Measurements from ENCODE around the gene LGALS4.
"Not testable (repeated sequence)": the region's sequence is repeated elsewhere in the genome, so short reads cannot be mapped to it uniquely, and the experiment has no call there.

LGALS4 gene, protein sequence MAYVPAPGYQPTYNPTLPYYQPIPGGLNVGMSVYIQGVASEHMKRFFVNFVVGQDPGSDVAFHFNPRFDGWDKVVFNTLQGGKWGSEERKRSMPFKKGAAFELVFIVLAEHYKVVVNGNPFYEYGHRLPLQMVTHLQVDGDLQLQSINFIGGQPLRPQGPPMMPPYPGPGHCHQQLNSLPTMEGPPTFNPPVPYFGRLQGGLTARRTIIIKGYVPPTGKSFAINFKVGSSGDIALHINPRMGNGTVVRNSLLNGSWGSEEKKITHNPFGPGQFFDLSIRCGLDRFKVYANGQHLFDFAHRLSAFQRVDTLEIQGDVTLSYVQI

DNA sequence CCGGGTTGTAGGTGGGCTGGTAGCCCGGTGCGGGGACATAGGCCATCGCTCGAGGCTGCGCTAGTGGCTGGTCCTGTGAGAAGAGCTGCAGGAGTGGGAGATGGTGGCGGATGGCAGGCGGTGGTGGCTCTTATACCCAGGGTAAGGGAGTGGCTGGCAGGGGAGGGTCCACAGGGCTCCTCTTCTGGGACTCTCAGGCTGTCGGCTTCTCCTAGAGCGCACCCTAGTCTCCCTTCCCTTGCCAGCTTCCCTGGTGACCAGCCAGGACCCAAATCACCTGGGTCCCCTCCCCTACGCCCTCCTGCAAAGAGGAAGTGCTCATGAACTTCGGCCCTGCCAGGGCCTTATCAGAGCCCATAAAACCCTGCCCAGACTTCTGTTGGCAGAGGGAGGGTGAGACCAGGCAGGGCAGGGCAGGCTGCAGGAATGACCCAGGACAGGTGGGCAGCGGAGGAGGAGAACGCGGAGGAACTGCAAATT lies at the start of gene LGALS4:
Gene LGALS4, minus strand, starts transcription at position 105 of the 480 bp plus-strand sequence. Its CDS starts 59 bp downstream, at position 46.
- Histone ChIP-seq H3K36me3 (ENCODE audit: control insufficient read depth in 2 of 2, insufficient read depth in 2 of 2, low read length in 2 of 2) (peaks cover 23 to 26% of the 10 kb centered on the region in 2 donors), H3K27me3 (ENCODE audit: control insufficient read depth in 1 of 2, insufficient read depth in 2 of 2, low read length in 2 of 2) (no peaks in the 10 kb centered on the region), H3K4me3 (ENCODE audit: low read length in 2 of 2) (no peak within 1 kb of the TSS), H3K9ac (ENCODE audit: low read length in 2 of 2) (no peak within 1 kb of the TSS), H3K4me1 (ENCODE audit: control insufficient read depth, insufficient read depth, low read length) (no peaks in the 10 kb centered on the region), H3K9me3 (ENCODE audit: control insufficient read depth in 2 of 2, low read length in 2 of 2) (no peaks in the 10 kb centered on the region), H3K27ac (ENCODE audit: low read length) (no peak within 1 kb of the TSS)

DNA sequence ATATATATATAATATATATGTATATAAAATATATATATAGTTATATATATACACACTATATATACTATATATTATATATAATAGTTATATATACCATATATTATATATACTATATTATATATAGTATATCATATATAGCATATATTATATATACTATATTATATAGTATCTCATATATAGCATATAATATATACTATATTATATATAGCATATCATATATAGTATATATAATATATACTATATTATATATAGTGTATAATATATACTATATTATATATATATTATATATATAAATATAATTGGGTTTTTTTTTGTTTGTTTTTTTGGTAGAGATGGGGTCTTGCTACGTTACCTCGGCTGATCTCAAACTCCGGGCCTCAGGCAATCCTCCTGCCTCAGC lies 48.6 kb upstream of the LGALS4 start:
- Histone ChIP-seq H3K27ac (ENCODE audit: low read length) (no peak overlapping the region), H3K4me1 (ENCODE audit: control insufficient read depth, insufficient read depth, low read length) (no peaks in the 10 kb centered on the region), H3K9me3 (ENCODE audit: control insufficient read depth in 2 of 2, low read length in 2 of 2) (no peaks in the 10 kb centered on the region), H3K36me3 (ENCODE audit: control insufficient read depth in 2 of 2, insufficient read depth in 2 of 2, low read length in 2 of 2) (no peaks in the 10 kb centered on the region), H3K4me3 (ENCODE audit: low read length in 2 of 2) (no peak overlapping the region), H3K27me3 (ENCODE audit: control insufficient read depth in 1 of 2, insufficient read depth in 2 of 2, low read length in 2 of 2) (no peaks in the 10 kb centered on the region), H3K9ac (ENCODE audit: low read length in 2 of 2) (no peak overlapping the region)

DNA sequence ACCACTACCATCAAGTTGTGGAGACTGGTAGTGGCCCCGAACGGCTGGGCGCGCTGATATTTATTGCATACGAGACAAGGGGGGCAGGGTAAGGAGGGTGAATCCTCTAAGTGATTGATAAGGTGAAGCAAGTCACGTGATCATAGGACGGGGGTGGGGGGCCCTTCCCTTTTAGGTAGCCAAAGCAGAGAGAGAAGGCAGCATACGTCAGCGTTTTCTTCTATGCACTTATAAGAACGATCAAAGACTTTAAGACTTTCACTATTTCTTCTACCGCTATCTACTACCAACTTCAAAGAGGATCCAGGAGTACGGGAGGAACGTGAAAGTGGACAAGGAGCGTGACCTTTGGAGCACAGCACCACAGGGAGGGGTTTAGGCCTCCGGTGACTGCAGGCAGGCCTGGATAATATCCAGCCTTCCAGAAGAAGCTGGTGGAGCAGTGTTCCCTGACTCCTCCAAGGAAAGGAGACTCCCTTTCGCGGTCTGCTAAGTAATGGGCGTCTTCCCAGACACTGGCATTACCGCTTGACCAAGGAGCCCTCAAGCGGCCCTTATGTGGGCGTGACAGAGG lies 47.0 kb upstream of the LGALS4 start:
- not testable (repeated sequence) for H3K4me1 ChIP-seq (ENCODE audit: control insufficient read depth, insufficient read depth, low read length); H3K9ac ChIP-seq (ENCODE audit: low read length in 2 of 2); H3K27ac ChIP-seq (ENCODE audit: low read length); H3K27me3 ChIP-seq (ENCODE audit: control insufficient read depth in 1 of 2, insufficient read depth in 2 of 2, low read length in 2 of 2); H3K36me3 ChIP-seq (ENCODE audit: control insufficient read depth in 2 of 2, insufficient read depth in 2 of 2, low read length in 2 of 2); H3K9me3 ChIP-seq (ENCODE audit: control insufficient read depth in 2 of 2, low read length in 2 of 2)
- peak overlapping the region in 1 of 2 donors; percentile 15 for H3K4me3 ChIP-seq (ENCODE audit: low read length in 2 of 2)

DNA sequence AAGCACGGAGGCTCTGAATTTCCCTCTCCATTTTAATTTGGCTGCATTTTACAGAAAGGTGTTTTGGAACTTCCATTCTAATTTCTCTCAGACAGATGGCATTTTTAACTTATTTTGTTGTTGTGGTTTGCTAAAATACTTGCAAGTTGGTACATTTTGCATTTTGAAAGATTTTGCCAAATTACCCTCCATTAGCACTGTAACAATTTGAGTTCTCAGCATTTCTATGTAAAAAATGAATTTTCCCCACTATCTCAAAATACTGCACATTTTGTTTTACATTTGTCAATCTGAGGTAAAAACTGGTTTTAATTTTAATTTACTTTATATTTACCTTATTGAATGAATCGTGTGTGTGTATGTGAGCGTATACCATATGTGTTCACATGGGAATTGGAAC lies 44.1 kb upstream of the LGALS4 start:
- H3K9ac ChIP-seq (ENCODE audit: low read length in 2 of 2) = no peak overlapping the region
- H3K27me3 ChIP-seq (ENCODE audit: control insufficient read depth in 1 of 2, insufficient read depth in 2 of 2, low read length in 2 of 2) = no peaks in the 10 kb centered on the region
- H3K4me1 ChIP-seq (ENCODE audit: control insufficient read depth, insufficient read depth, low read length) = peaks cover 8% of the 10 kb centered on the region
- H3K9me3 ChIP-seq (ENCODE audit: control insufficient read depth in 2 of 2, low read length in 2 of 2) = no peaks in the 10 kb centered on the region
- no peaks in the 10 kb centered on the region for H3K36me3 ChIP-seq (ENCODE audit: control insufficient read depth in 2 of 2, insufficient read depth in 2 of 2, low read length in 2 of 2)
- no peak overlapping the region for H3K4me3 ChIP-seq (ENCODE audit: low read length in 2 of 2)
- H3K27ac ChIP-seq (ENCODE audit: low read length) = no peak overlapping the region

DNA sequence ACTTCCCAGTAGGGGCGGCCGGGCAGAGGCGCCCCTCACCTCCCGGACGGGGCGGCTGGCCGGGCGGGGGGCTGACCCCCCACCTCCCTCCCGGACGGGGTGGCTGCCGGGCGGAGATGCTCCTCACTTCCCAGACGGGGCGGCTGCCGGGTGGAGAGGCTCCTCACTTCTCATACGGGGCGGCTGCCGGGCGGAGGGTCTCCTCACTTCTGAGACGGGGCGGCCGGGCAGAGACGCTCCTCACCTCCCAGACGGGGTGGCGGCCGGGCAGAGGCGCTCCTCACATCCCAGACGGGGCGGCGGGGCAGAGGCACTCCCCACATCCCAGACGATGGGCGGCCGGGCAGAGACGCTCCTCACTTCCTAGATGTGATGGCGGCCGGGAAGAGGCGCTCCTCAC lies 43.0 kb upstream of the LGALS4 start:
- H3K9me3 ChIP-seq (ENCODE audit: control insufficient read depth in 2 of 2, low read length in 2 of 2); H3K4me3 ChIP-seq (ENCODE audit: low read length in 2 of 2); H3K9ac ChIP-seq (ENCODE audit: low read length in 2 of 2); H3K27me3 ChIP-seq (ENCODE audit: control insufficient read depth in 1 of 2, insufficient read depth in 2 of 2, low read length in 2 of 2); H3K36me3 ChIP-seq (ENCODE audit: control insufficient read depth in 2 of 2, insufficient read depth in 2 of 2, low read length in 2 of 2); H3K27ac ChIP-seq (ENCODE audit: low read length): not testable (repeated sequence)
- peaks cover 16% of the 10 kb centered on the region for H3K4me1 ChIP-seq (ENCODE audit: control insufficient read depth, insufficient read depth, low read length)

DNA sequence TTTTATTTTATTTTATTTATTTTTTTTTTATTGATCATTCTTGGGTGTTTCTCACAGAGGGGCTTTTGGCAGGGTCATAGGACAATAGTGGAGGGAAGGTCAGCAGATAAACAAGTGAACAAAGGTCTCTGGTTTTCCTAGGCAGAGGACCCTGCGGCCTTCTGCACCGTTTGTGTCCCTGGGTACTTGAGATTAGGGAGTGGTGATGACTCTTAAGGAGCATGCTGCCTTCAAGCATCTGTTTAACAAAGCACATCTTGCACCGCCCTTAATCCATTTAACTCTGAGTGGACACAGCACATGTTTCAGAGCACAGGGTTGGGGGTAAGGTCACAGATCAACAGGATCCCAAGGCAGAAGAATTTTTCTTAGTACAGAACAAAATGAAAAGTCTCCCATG lies 42.2 kb upstream of the LGALS4 start:
- not testable (repeated sequence) for H3K27me3 ChIP-seq (ENCODE audit: control insufficient read depth in 1 of 2, insufficient read depth in 2 of 2, low read length in 2 of 2); H3K9ac ChIP-seq (ENCODE audit: low read length in 2 of 2); H3K27ac ChIP-seq (ENCODE audit: low read length)

DNA sequence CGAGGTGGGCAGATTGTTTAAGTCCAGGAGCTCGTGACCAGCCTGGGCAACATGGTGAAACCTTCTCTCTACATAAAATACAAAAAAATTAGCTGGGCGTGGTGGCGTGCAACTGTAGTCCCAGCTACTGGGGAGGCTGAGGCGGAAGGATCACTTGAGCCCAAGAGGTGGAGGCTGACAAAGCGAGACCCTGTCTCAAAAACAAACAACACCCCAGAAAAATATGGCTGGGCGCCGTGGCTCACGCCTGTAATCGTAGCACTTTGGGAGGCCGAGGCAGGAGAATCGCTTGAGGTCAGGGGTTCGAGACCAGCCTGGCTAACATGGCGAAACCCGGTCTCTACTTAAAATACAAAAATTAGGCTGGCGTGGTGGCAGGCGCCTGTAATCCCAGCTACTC lies 40.5 kb upstream of the LGALS4 start:
- Histone ChIP-seq H3K9ac (ENCODE audit: low read length in 2 of 2) (peak overlapping the region in 1 of 2 donors; percentile 95), H3K4me1 (ENCODE audit: control insufficient read depth, insufficient read depth, low read length) (peaks cover 31% of the 10 kb centered on the region), H3K27me3 (ENCODE audit: control insufficient read depth in 1 of 2, insufficient read depth in 2 of 2, low read length in 2 of 2) (no peaks in the 10 kb centered on the region), H3K4me3 (ENCODE audit: low read length in 2 of 2) (peak overlapping the region in 1 of 2 donors; percentile 94), H3K9me3 (ENCODE audit: control insufficient read depth in 2 of 2, low read length in 2 of 2) (no peaks in the 10 kb centered on the region), H3K27ac (ENCODE audit: low read length) (peak overlapping the region; percentile 97), H3K36me3 (ENCODE audit: control insufficient read depth in 2 of 2, insufficient read depth in 2 of 2, low read length in 2 of 2) (no peaks in the 10 kb centered on the region)

More for the DNA sequence above, 42.2 kb upstream of the LGALS4 start:
- not testable (repeated sequence) for H3K4me3 ChIP-seq (ENCODE audit: low read length in 2 of 2); H3K9me3 ChIP-seq (ENCODE audit: control insufficient read depth in 2 of 2, low read length in 2 of 2); H3K36me3 ChIP-seq (ENCODE audit: control insufficient read depth in 2 of 2, insufficient read depth in 2 of 2, low read length in 2 of 2)
- H3K4me1 ChIP-seq (ENCODE audit: control insufficient read depth, insufficient read depth, low read length) = peaks cover 18% of the 10 kb centered on the region

DNA sequence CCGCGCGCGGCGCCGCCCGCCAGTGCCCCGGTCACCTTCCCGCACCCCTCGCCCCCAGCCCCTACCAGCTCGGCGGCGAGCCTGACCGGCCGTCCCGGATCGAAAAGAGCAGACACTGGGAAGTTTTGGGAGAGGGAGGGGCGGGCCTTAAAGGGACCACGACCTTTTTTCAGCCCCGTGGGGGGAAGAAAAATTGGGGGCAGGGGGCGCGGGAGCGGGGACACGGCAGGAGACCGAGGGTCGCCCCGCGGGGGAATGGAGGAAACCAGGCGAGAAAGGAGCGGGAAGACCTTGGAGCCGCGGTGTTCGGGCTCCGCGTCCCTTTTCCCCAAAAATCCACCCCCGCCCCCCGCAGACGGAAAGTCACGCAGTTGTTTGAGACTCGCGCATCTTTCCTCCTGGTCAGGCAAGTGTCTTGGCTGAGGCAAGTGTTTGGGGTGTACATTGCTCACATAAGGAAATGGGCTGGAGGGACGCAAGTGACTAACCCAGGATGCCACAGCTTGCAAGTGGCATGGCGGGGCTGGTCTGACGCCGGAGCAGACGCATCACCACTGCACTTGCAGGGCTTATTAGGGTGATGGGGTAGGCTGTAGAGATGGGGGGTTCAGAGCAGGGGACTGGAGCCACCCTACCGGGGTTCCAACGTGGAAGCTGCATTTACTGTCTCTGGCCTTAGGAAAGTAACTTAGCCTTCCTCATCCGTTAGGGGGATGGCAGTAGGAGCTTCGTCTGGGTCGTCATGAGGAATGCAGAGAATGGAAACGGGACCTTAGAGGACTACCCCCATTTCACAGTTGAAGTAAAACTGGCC lies 39.7 kb upstream of the LGALS4 start:
- H3K27ac ChIP-seq (ENCODE audit: low read length) = peak overlapping the region; percentile 97
- H3K9ac ChIP-seq (ENCODE audit: low read length in 2 of 2) = peak overlapping the region; percentile 84 to 95
- peaks cover 3 to 4% of the 10 kb centered on the region in 2 donors for H3K36me3 ChIP-seq (ENCODE audit: control insufficient read depth in 2 of 2, insufficient read depth in 2 of 2, low read length in 2 of 2)
- H3K4me3 ChIP-seq (ENCODE audit: low read length in 2 of 2) = peak overlapping the region; percentile 90 to 94
- H3K4me1 ChIP-seq (ENCODE audit: control insufficient read depth, insufficient read depth, low read length) = peaks cover 38% of the 10 kb centered on the region
- H3K9me3 ChIP-seq (ENCODE audit: control insufficient read depth in 2 of 2, low read length in 2 of 2) = no peaks in the 10 kb centered on the region
- H3K27me3 ChIP-seq (ENCODE audit: control insufficient read depth in 1 of 2, insufficient read depth in 2 of 2, low read length in 2 of 2) = no peaks in the 10 kb centered on the region

DNA sequence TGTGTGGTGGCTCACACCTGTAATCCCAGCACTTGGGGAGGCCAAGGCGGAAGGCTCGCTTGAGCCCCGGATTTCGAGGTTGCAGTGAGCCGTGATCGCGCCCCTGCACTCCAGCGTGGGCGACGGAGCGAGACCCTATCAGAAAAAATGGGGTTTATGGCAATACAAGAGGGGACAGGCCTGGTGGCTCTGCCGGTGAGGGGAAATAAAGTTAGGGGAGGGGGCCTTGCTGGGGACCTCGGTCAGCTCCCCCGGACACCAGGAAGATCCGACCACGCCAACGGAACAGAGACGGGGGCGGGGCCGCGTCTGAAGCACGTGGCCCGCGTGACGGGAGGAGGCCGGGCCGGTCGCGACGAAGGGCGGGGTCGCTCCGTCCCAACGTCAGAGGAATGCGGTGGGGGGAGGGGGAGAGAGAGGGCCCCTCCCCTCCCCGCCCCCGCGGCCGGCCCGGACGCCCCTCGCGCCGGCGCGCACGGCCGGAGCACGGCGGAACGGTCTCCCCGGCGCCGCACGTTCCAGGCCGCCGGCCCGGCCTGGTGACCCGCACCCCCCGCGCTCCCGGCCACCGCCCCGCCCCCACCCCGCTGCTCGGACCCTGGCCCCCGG lies 39.0 kb upstream of the LGALS4 start:
- peaks cover 10% of the 10 kb centered on the region in 2 donors for H3K36me3 ChIP-seq (ENCODE audit: control insufficient read depth in 2 of 2, insufficient read depth in 2 of 2, low read length in 2 of 2)
- no peaks in the 10 kb centered on the region for H3K9me3 ChIP-seq (ENCODE audit: control insufficient read depth in 2 of 2, low read length in 2 of 2)

DNA sequence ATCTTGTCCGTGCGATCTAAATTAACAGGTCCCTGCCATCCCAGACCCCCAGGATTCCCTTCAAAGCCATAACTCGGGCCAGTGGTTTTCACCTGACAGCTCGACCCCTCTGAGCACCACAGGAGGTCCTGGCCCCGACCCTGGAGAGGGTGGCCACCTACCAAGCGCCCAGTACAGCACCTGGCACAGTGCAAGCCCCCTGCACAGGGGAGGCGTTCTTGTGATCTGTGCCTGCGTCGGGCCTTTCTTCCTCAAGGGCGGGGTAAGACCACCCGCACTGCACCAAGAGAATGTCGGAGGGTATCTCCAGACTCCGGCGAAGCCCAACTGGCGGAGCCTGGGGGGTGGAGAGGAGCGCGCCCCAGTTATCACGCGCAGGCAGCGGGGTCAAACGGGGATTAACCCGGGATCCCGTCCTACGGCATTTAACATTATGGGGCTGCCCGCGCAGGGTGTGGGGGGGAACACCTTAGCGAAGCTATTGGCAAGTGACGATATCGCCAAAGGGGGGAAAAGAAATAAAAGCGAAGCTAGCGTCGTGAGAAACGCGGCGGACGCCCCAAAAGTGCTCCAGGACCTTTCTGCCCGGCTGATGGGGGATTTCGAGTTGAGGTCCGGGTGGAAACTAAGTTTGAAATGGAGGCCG lies 38.4 kb upstream of the LGALS4 start:
- no peaks in the 10 kb centered on the region for H3K27me3 ChIP-seq (ENCODE audit: control insufficient read depth in 1 of 2, insufficient read depth in 2 of 2, low read length in 2 of 2)
- H3K4me1 ChIP-seq (ENCODE audit: control insufficient read depth, insufficient read depth, low read length) = peaks cover 45% of the 10 kb centered on the region
- H3K9me3 ChIP-seq (ENCODE audit: control insufficient read depth in 2 of 2, low read length in 2 of 2) = no peaks in the 10 kb centered on the region
- H3K4me3 ChIP-seq (ENCODE audit: low read length in 2 of 2) = peak overlapping the region; percentile 53 to 90
- peak overlapping the region; percentile 97 for H3K27ac ChIP-seq (ENCODE audit: low read length)
- peak overlapping the region; percentile 68 to 85 for H3K9ac ChIP-seq (ENCODE audit: low read length in 2 of 2)
- H3K36me3 ChIP-seq (ENCODE audit: control insufficient read depth in 2 of 2, insufficient read depth in 2 of 2, low read length in 2 of 2) = peaks cover 13 to 14% of the 10 kb centered on the region in 2 donors

More for the DNA sequence above, 39.0 kb upstream of the LGALS4 start:
- Histone ChIP-seq H3K27me3 (ENCODE audit: control insufficient read depth in 1 of 2, insufficient read depth in 2 of 2, low read length in 2 of 2) (no peaks in the 10 kb centered on the region), H3K4me1 (ENCODE audit: control insufficient read depth, insufficient read depth, low read length) (peaks cover 43% of the 10 kb centered on the region), H3K9ac (ENCODE audit: low read length in 2 of 2) (peak overlapping the region; percentile 85 to 95), H3K4me3 (ENCODE audit: low read length in 2 of 2) (peak overlapping the region; percentile 90 to 94), H3K27ac (ENCODE audit: low read length) (peak overlapping the region; percentile 97)

Measured in stomach smooth muscle (tissue), 2 donors.